ENCODE measurements around the gene BGN. TPM values are rescaled to one million over a fixed set of nuclear protein-coding genes. Genes with fewer than 3 reads are reported as not detected.

BGN gene
- polyA plus RNA-seq, 6 donors from 2014 or later = not detected

- H3K4me3 Mint-ChIP-seq = no peak overlapping the region
- no peak for DNase-seq
Measured at GRCh38 chrX:153455571-153455970, 39.2 kb upstream of the BGN start.

GRCh38 chrX:153456161-153456560 lies 38.6 kb upstream of the BGN start:
- H3K27ac Mint-ChIP-seq = no peak overlapping the region
- no peaks in the 10 kb centered on the region for H3K4me1 Mint-ChIP-seq
- no peak for DNase-seq
- no peak for ATAC-seq (ENCODE audit: low read depth in 2 of 2)
- H3K4me3 Mint-ChIP-seq = no peak overlapping the region
- H3K9me3 Mint-ChIP-seq = peaks cover 0 to 1% (median 0%) of the 10 kb centered on the region in 7 donors
- no peaks in the 10 kb centered on the region for H3K27me3 Mint-ChIP-seq
- peaks cover 0 to 4% of the 10 kb centered on the region in 2 donors for H3K36me3 Mint-ChIP-seq

More at GRCh38 chrX:153455571-153455970, 39.2 kb upstream of the BGN start:
- H3K9me3 Mint-ChIP-seq = peaks cover 0 to 1% (median 0%) of the 10 kb centered on the region in 7 donors
- no peak overlapping the region for H3K27ac Mint-ChIP-seq
- ATAC-seq (ENCODE audit: low read depth in 2 of 2) = no peak
- peaks cover 0 to 8% of the 10 kb centered on the region in 2 donors for H3K36me3 Mint-ChIP-seq
- no peaks in the 10 kb centered on the region for H3K27me3 Mint-ChIP-seq
- no peaks in the 10 kb centered on the region for H3K4me1 Mint-ChIP-seq

GRCh38 chrX:153456704-153457103 lies 38.1 kb upstream of the BGN start:
- no peaks in the 10 kb centered on the region for H3K9me3 Mint-ChIP-seq
- H3K36me3 Mint-ChIP-seq = peaks cover 0 to 3% of the 10 kb centered on the region in 2 donors
- no peaks in the 10 kb centered on the region for H3K4me1 Mint-ChIP-seq
- no peaks in the 10 kb centered on the region for H3K27me3 Mint-ChIP-seq
- no peak for ATAC-seq (ENCODE audit: low read depth in 2 of 2)
- no peak for DNase-seq
- no peak overlapping the region for H3K4me3 Mint-ChIP-seq
- H3K27ac Mint-ChIP-seq = no peak overlapping the region

GRCh38 chrX:153457136-153457825 lies 37.5 kb upstream of the BGN start:
- Mint-ChIP-seq H3K4me1 (no peaks in the 10 kb centered on the region), H3K27ac (no peak overlapping the region), H3K27me3 (no peaks in the 10 kb centered on the region), H3K36me3 (peaks cover 0 to 4% of the 10 kb centered on the region in 2 donors), H3K9me3 (no peaks in the 10 kb centered on the region), H3K4me3 (no peak overlapping the region)
- no peak for ATAC-seq (ENCODE audit: low read depth in 2 of 2)
- DNase-seq = no peak

GRCh38 chrX:153457827-153458466 lies 36.8 kb upstream of the BGN start:
- ATAC-seq (ENCODE audit: low read depth in 2 of 2) (no peak), DNase-seq (no peak)
- H3K4me1 Mint-ChIP-seq = no peaks in the 10 kb centered on the region
- peaks cover 0 to 4% of the 10 kb centered on the region in 2 donors for H3K36me3 Mint-ChIP-seq
- no peaks in the 10 kb centered on the region for H3K9me3 Mint-ChIP-seq
- H3K27ac Mint-ChIP-seq = no peak overlapping the region
- no peak overlapping the region for H3K4me3 Mint-ChIP-seq
- H3K27me3 Mint-ChIP-seq = no peaks in the 10 kb centered on the region

GRCh38 chrX:153458476-153458875 lies 36.3 kb upstream of the BGN start:
- Mint-ChIP-seq H3K36me3 (peaks cover 0 to 4% of the 10 kb centered on the region in 2 donors), H3K27me3 (no peaks in the 10 kb centered on the region), H3K9me3 (no peaks in the 10 kb centered on the region), H3K4me3 (no peak overlapping the region), H3K4me1 (no peaks in the 10 kb centered on the region), H3K27ac (no peak overlapping the region)
- ATAC-seq (ENCODE audit: low read depth in 2 of 2) = no peak
- no peak for DNase-seq

- Mint-ChIP-seq H3K27me3 (no peaks in the 10 kb centered on the region), H3K27ac (no peak overlapping the region), H3K4me3 (no peak overlapping the region), H3K4me1 (peaks cover 4 to 7% (median 6%) of the 10 kb centered on the region in 3 donors), H3K36me3 (peaks cover 0 to 4% of the 10 kb centered on the region in 2 donors), H3K9me3 (no peaks in the 10 kb centered on the region)
- ATAC-seq (ENCODE audit: low read depth in 2 of 2) (no peak), DNase-seq (no peak)
Measured at GRCh38 chrX:153459986-153460385, 34.8 kb upstream of the BGN start.

GRCh38 chrX:153460826-153461225 lies 34.0 kb upstream of the BGN start:
- DNase-seq = peak; percentile 18
- H3K27ac Mint-ChIP-seq = no peak overlapping the region
- H3K4me3 Mint-ChIP-seq = no peak overlapping the region

GRCh38 chrX:153462291-153462690 lies 32.5 kb upstream of the BGN start:
- Mint-ChIP-seq H3K4me3 (no peak overlapping the region), H3K9me3 (no peaks in the 10 kb centered on the region), H3K4me1 (peaks cover 6 to 8% (median 6%) of the 10 kb centered on the region in 3 donors), H3K27me3 (no peaks in the 10 kb centered on the region), H3K36me3 (peaks cover 2 to 4% of the 10 kb centered on the region in 2 donors), H3K27ac (no peak overlapping the region)
- ATAC-seq (ENCODE audit: low read depth in 2 of 2) (no peak), DNase-seq (no peak)

More at GRCh38 chrX:153460826-153461225, 34.0 kb upstream of the BGN start:
- peaks cover 4 to 7% (median 6%) of the 10 kb centered on the region in 3 donors for H3K4me1 Mint-ChIP-seq
- peak; percentile 28 to 54 for ATAC-seq (ENCODE audit: low read depth in 2 of 2)
- no peaks in the 10 kb centered on the region for H3K9me3 Mint-ChIP-seq
- peaks cover 0 to 4% of the 10 kb centered on the region in 2 donors for H3K36me3 Mint-ChIP-seq
- no peaks in the 10 kb centered on the region for H3K27me3 Mint-ChIP-seq

- Mint-ChIP-seq H3K4me1 (peaks cover 10 to 13% (median 12%) of the 10 kb centered on the region in 3 donors), H3K27ac (peak overlapping the region in 1 of 6 donors; percentile 37), H3K36me3 (peaks cover 4 to 7% of the 10 kb centered on the region in 2 donors), H3K4me3 (no peak overlapping the region), H3K9me3 (no peaks in the 10 kb centered on the region), H3K27me3 (no peaks in the 10 kb centered on the region)
- ATAC-seq (ENCODE audit: low read depth in 2 of 2) (no peak), DNase-seq (no peak)
Measured at GRCh38 chrX:153463031-153463430, 31.7 kb upstream of the BGN start.

GRCh38 chrX:153463556-153463955 lies 31.2 kb upstream of the BGN start:
- H3K4me1 Mint-ChIP-seq = peaks cover 10 to 13% (median 12%) of the 10 kb centered on the region in 3 donors
- ATAC-seq (ENCODE audit: low read depth in 2 of 2) (no peak), DNase-seq (no peak)
- no peak overlapping the region for H3K4me3 Mint-ChIP-seq
- H3K36me3 Mint-ChIP-seq = peaks cover 4 to 7% of the 10 kb centered on the region in 2 donors
- H3K27me3 Mint-ChIP-seq = no peaks in the 10 kb centered on the region
- no peaks in the 10 kb centered on the region for H3K9me3 Mint-ChIP-seq
- H3K27ac Mint-ChIP-seq = peak overlapping the region in 1 of 6 donors; percentile 37

GRCh38 chrX:153464116-153464515 lies 30.7 kb upstream of the BGN start:
- no peaks in the 10 kb centered on the region for H3K9me3 Mint-ChIP-seq
- H3K4me3 Mint-ChIP-seq = no peak overlapping the region
- ATAC-seq (ENCODE audit: low read depth in 2 of 2) (no peak), DNase-seq (no peak)
- H3K27me3 Mint-ChIP-seq = no peaks in the 10 kb centered on the region
- H3K36me3 Mint-ChIP-seq = peaks cover 4 to 7% of the 10 kb centered on the region in 2 donors
- H3K4me1 Mint-ChIP-seq = peaks cover 10 to 16% (median 12%) of the 10 kb centered on the region in 3 donors
- no peak overlapping the region for H3K27ac Mint-ChIP-seq

- no peak overlapping the region for H3K4me3 Mint-ChIP-seq
- no peak overlapping the region for H3K27ac Mint-ChIP-seq
Measured at GRCh38 chrX:153465691-153466380, 28.9 kb upstream of the BGN start.

More at GRCh38 chrX:153465691-153466380, 28.9 kb upstream of the BGN start:
- Mint-ChIP-seq H3K36me3 (peaks cover 4 to 7% of the 10 kb centered on the region in 2 donors), H3K9me3 (no peaks in the 10 kb centered on the region), H3K27me3 (no peaks in the 10 kb centered on the region), H3K4me1 (peaks cover 12 to 22% (median 14%) of the 10 kb centered on the region in 3 donors)
- ATAC-seq (ENCODE audit: low read depth in 2 of 2) = no peak
- no peak for DNase-seq
